Panc1 (cell line): ENCODE data around the gene CRYGS. TPM values are rescaled to one million over a fixed set of nuclear protein-coding genes. Genes with fewer than 3 reads are reported as not detected.

Experiments
- ATAC-seq: fragments of 200-7000 bp; cut with Tn5 transposase; 2 replicates; pipeline ENCODE4 v1.9.1; 2020; ENCODE audit warnings: mild to moderate bottlenecking, moderate library complexity
- BruUV-seq: library from RNA; stranded (reverse); fragments of 400-500 nt; replicated peaks from 2 replicates; lab custom pipeline; 2021; lab: Mats Ljungman, UMichigan
- CTCF ChIA-PET: fragments of 300-600 bp; sonication (Branson Sonifier 250); formaldehyde crosslinking; loops from one replicate; lab custom pipeline; 2022; ENCODE audit warnings: antibody characterized with exemption; lab: Charles Lee
- POLR2A ChIA-PET: fragments of 300-600 bp; sonication (Branson Sonifier 250); formaldehyde crosslinking; loops from one replicate; lab custom pipeline; 2022; ENCODE audit warnings: antibody characterized with exemption; lab: Charles Lee
- DNase-seq: peaks from one replicate; pipeline ENCODE4 v3.0.0-alpha.2; 2010; ENCODE audit warnings: low read depth, low spot score
- H3K27ac ChIP-seq: 2 replicates; pipeline ENCODE4 v1.5.1; 2011; ENCODE audit warnings: mild to moderate bottlenecking, low read length, inconsistent platforms
- H3K27me3 ChIP-seq: fragments of 200-500 bp; sonication (Bioruptor generic); 2 replicates; pipeline ENCODE4 v1.6.0; 2014; ENCODE audit warnings: low read length, inconsistent platforms; ENCODE audit not compliant: control insufficient read depth, insufficient read depth
- H3K36me3 ChIP-seq: fragments of 200-500 bp; sonication (Bioruptor generic); 2 replicates; pipeline ENCODE4 v1.5.1; 2014; ENCODE audit warnings: inconsistent platforms, mild to moderate bottlenecking, low read length, moderate library complexity; ENCODE audit not compliant: control insufficient read depth, insufficient read depth
- H3K4me1 ChIP-seq: 2 replicates; pipeline ENCODE4 v1.5.1; 2011; ENCODE audit warnings: inconsistent platforms, mild to moderate bottlenecking, low read length, moderate library complexity; ENCODE audit not compliant: control insufficient read depth, insufficient read depth
- H3K4me3 ChIP-seq, 2 experiments: 2 replicates each; pipeline ENCODE4 v1.5.1; 2011 to 2012; ENCODE audit warnings: low read depth in 2 of 2, low read length in 2 of 2, mild to moderate bottlenecking in 2 of 2, inconsistent platforms in 1 of 2, moderate library complexity in 1 of 2
- H3K9me3 ChIP-seq: fragments of 200-500 bp; sonication (Bioruptor generic); 2 replicates; pipeline ENCODE4 v1.5.1; 2014; ENCODE audit warnings: low read depth, mild to moderate bottlenecking, inconsistent platforms, low read length, moderate library complexity; ENCODE audit not compliant: control insufficient read depth, insufficient read depth
- CTCF ChIP-seq: fragments of 450-650 bp; IDR thresholded peaks from 2 replicates; pipeline ENCODE4 v1.5.1; 2017; ENCODE audit warnings: mild to moderate bottlenecking
- POLR2AphosphoS5 ChIP-seq: IDR thresholded peaks from 2 replicates; pipeline ENCODE4 v1.6.1; 2012; ENCODE audit warnings: mild to moderate bottlenecking, low read depth, low read length, moderate library complexity
- SIN3A ChIP-seq: IDR thresholded peaks from 2 replicates; pipeline ENCODE4 v1.6.1; 2012; ENCODE audit warnings: low read depth, mild to moderate bottlenecking, low read length, moderate library complexity, borderline replicate concordance; ENCODE audit not compliant: insufficient read depth
- TCF7L2 ChIP-seq: IDR thresholded peaks from 2 replicates; pipeline ENCODE4 v1.6.1; 2011; ENCODE audit warnings: mild to moderate bottlenecking, low read depth, low read length, inconsistent platforms
- in situ Hi-C: cut with HindIII; loops from 2 replicates; pipeline ENCODE4 v1.10.0; 2016; ENCODE audit warnings: low sequenced_read_pairs, low pct_unique_long_range_greater_than_20kb
- intact Hi-C: fragments of 100-400 bp; cut with micrococcal nuclease; formaldehyde crosslinking; loops from one replicate; pipeline ENCODE4 v1.10.0; 2022; ENCODE audit not compliant: unreplicated experiment
- total RNA-seq: library from RNA; stranded (reverse); gene quantifications from one replicate; pipeline ENCODE4 v1.2.1, GENCODE V29; 2021; ENCODE audit not compliant: unreplicated experiment
- TF ChIP-seq, protein P1 (sequence below), 2 experiments: IDR thresholded peaks; 2 replicates each; pipeline ENCODE4 v1.6.1; 2011 to 2012; ENCODE audit warnings: low read depth in 2 of 2, control low read depth in 1 of 2, low read length in 1 of 2, mild to moderate bottlenecking in 1 of 2, moderate library complexity in 1 of 2; ENCODE audit not compliant: insufficient read depth in 1 of 2

The CRYGS gene
- total RNA-seq, 1 experiment from 2014 or later = 2.8 TPM

DNA sequence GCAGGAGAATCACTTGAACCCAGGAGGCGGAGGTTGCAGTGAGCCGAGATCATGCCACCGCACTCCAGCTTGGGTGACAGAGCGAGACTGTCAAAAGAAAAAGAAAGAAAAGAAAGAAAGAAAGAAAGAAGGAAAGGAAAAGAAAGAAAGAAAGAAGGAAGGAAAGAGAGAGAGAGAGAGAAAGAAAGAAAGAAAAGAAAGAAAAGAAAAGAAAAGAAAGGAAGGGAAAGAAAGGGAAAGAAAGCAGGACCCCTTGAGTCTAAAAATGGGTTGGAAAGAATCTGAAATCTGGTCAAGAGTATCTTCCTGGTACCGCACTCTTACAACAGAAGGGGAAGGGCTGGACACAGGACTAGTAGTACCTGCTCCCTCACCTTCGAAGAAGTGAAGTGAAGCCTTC is 19.6 kb downstream of the CRYGS start:
- no peak overlapping the region for H3K27ac ChIP-seq
- no peak overlapping the region for H3K4me3 ChIP-seq
- CTCF ChIA-PET = no interaction called here
- no peaks in the 10 kb centered on the region for H3K9me3 ChIP-seq
- H3K4me1 ChIP-seq = no peaks in the 10 kb centered on the region
- TF ChIP-seq, protein P1, sequence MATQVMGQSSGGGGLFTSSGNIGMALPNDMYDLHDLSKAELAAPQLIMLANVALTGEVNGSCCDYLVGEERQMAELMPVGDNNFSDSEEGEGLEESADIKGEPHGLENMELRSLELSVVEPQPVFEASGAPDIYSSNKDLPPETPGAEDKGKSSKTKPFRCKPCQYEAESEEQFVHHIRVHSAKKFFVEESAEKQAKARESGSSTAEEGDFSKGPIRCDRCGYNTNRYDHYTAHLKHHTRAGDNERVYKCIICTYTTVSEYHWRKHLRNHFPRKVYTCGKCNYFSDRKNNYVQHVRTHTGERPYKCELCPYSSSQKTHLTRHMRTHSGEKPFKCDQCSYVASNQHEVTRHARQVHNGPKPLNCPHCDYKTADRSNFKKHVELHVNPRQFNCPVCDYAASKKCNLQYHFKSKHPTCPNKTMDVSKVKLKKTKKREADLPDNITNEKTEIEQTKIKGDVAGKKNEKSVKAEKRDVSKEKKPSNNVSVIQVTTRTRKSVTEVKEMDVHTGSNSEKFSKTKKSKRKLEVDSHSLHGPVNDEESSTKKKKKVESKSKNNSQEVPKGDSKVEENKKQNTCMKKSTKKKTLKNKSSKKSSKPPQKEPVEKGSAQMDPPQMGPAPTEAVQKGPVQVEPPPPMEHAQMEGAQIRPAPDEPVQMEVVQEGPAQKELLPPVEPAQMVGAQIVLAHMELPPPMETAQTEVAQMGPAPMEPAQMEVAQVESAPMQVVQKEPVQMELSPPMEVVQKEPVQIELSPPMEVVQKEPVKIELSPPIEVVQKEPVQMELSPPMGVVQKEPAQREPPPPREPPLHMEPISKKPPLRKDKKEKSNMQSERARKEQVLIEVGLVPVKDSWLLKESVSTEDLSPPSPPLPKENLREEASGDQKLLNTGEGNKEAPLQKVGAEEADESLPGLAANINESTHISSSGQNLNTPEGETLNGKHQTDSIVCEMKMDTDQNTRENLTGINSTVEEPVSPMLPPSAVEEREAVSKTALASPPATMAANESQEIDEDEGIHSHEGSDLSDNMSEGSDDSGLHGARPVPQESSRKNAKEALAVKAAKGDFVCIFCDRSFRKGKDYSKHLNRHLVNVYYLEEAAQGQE (IDR thresholded peaks at IDR 0.05; ENCODE audit: insufficient read depth in 1 of 2, low read depth in 2 of 2, low read length in 1 of 2) = no peak
- TF ChIP-seq TCF7L2 = no peak
- TF ChIP-seq POLR2AphosphoS5 = no peak
- no peak for TF ChIP-seq CTCF
- TF ChIP-seq SIN3A = no peak
- in situ Hi-C loops (no loop called here), intact Hi-C loops (no loop called here)
- DNase-seq = no peak
- H3K27me3 ChIP-seq = peaks cover 13% of the 10 kb centered on the region
- POLR2A ChIA-PET = no interaction called here
- no TSS peak for BruUV-seq
- H3K36me3 ChIP-seq = no peaks in the 10 kb centered on the region
- ATAC-seq = no peak

- TF ChIP-seq SIN3A = no peak
- no peak for TF ChIP-seq POLR2AphosphoS5
- TF ChIP-seq, protein P1 (IDR thresholded peaks at IDR 0.05; ENCODE audit: insufficient read depth in 1 of 2, low read depth in 2 of 2, low read length in 1 of 2) = no peak
- no peak for TF ChIP-seq TCF7L2
- TF ChIP-seq CTCF = no peak
- Histone ChIP-seq H3K4me1 (no peaks in the 10 kb centered on the region), H3K27me3 (peaks cover 15% of the 10 kb centered on the region), H3K36me3 (no peaks in the 10 kb centered on the region), H3K9me3 (no peaks in the 10 kb centered on the region), H3K4me3 (no peak overlapping the region), H3K27ac (no peak overlapping the region)
- intact Hi-C loops (no loop called here), in situ Hi-C loops (no loop called here)
- ChIA-PET POLR2A (no interaction called here), CTCF (interaction anchor here (0.6 kb wide), 1 partner anchor 98 kb away, joined by 11 read pairs; no protein-coding TSS in a partner anchor)
- BruUV-seq = no TSS peak
- DNase-seq (no peak), ATAC-seq (no peak)
These were observed 20.7 kb downstream of the CRYGS start for GRCh38 chr3:186523434-186523833.
